HL-60 (cell line): ENCODE data around the gene OVOL1.

Experiments
- DNase-seq, 2 experiments: peaks; one replicate each; pipeline ENCODE4 v3.0.0-alpha.2; 2010 to 2020; ENCODE audit warnings: low read depth in 1 of 2, low spot score in 1 of 2
- H3K27ac ChIP-seq: fragments of 250-450 bp; sonication (Bioruptor Pico); replicated peaks from 2 replicates; pipeline ENCODE4 v1.5.1; 2020; ENCODE audit warnings: mild to moderate bottlenecking, moderate library complexity
- H3K27me3 ChIP-seq: fragments of 250-450 bp; sonication (Bioruptor Pico); 2 replicates; pipeline ENCODE4 v1.5.1; 2021; ENCODE audit warnings: mild to moderate bottlenecking, moderate library complexity; ENCODE audit not compliant: insufficient read depth, poor library complexity, severe bottlenecking
- H3K4me3 ChIP-seq: replicated peaks from 2 replicates; pipeline ENCODE4 v1.5.1; 2011; ENCODE audit warnings: mild to moderate bottlenecking, control low read depth, low read length; ENCODE audit not compliant: insufficient read depth
- CTCF ChIP-seq: IDR thresholded peaks from one replicate; pipeline ENCODE4 v1.5.1; 2011; ENCODE audit warnings: low read length, control low read depth, inconsistent platforms; ENCODE audit not compliant: insufficient read depth
- GABPA ChIP-seq: IDR thresholded peaks from 2 replicates; pipeline ENCODE4 v1.6.1; 2012; ENCODE audit warnings: low read depth
- POLR2AphosphoS5 ChIP-seq: IDR thresholded peaks from 2 replicates; pipeline ENCODE4 v1.6.1; 2012; ENCODE audit warnings: low read depth
- REST ChIP-seq: IDR thresholded peaks from 2 replicates; pipeline ENCODE4 v1.6.1; 2012; ENCODE audit warnings: low read depth; ENCODE audit not compliant: insufficient replicate concordance
- SPI1 ChIP-seq: IDR thresholded peaks from 2 replicates; pipeline ENCODE4 v1.6.1; 2012; ENCODE audit warnings: low read depth, mild to moderate bottlenecking, borderline replicate concordance

OVOL1 gene

GRCh38 chr11:65809496-65809895, 22.6 kb downstream of the OVOL1 start:
- H3K27me3 ChIP-seq = no peaks in the 10 kb centered on the region

DNA sequence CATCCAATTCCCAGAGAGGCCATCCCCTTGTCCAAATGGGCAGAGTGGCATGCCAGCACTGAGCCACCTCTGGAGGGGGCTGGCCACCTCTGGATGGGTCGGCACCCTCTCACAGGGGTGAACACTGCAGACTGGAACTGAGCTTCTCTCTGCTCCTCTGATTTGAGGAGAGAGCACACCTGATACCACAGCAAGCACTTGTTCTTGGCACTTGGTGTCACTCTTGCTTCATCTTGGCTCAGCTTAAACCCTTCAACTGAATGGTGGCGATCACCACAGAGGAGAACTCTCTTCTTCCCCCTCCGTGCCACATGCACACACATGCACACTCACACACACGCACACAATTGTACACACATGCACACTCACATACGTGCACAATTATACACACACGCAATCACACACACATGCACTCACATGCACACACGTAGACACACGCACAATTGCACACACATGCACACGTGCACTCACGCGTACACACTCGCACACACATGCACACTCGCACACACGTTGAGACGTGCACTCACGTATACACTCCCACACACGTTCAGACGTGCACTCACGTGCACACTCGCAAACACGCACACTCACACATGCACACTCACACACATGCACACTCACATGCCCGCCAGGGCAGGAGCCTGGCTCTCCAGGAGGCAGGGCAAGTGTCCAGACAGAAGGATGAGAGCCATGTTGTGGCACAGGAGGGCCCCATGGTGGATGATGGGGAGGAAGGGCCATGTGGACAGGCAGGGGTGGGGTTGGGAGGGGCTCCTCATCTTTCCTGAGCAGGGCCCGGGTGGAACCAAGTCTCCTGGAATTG, 23.4 kb downstream of the OVOL1 start:
- no peak for TF ChIP-seq GABPA
- no peak for TF ChIP-seq SPI1
- no peak for TF ChIP-seq REST
- no peak for TF ChIP-seq POLR2AphosphoS5
- no peak for TF ChIP-seq CTCF
- no peaks in the 10 kb centered on the region for H3K27me3 ChIP-seq
- H3K4me3 ChIP-seq = no peak overlapping the region
- peak in 1 of 2 experiments; percentile 22 for DNase-seq
- H3K27ac ChIP-seq = no peak overlapping the region

More at GRCh38 chr11:65809496-65809895, 22.6 kb downstream of the OVOL1 start:
- no peak for TF ChIP-seq SPI1
- no peak for TF ChIP-seq REST
- no peak for TF ChIP-seq GABPA
- no peak for TF ChIP-seq CTCF
- TF ChIP-seq POLR2AphosphoS5 = no peak
- no peak overlapping the region for H3K4me3 ChIP-seq
- DNase-seq = no peak
- H3K27ac ChIP-seq = no peak overlapping the region

DNA sequence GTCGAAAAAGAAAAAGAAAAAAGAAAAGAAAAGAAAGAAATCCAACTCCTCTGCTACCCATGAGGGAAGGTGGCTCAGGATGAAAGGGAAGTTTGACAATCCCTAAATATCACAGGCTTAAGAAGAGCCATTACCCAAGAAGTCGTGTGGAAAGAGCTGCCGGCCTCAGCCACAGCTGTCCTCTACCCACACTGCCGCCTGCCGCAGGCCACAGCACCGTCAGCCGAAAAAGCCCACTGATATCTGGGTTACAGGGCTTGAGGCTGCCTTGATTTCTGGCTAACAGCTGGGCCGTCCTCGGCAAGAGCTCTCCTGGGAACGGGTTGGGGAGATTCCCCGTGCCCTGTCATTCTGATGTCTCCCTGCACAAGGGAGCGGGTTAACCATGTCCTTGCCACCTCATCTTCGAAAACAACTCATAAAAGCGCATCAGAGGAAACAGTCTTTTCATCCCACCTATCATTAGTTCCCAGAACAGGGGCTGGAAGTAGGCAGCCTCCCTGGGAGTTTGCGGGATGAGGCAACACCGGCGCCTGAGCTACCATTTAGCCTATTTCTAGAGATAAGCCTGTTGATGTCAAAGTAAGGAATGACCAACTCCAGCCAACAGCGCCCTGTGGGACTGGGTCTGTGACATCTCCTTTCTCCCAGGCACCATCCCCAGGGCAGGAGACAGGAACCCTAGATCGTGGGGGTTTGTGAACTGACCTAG, 25.1 kb downstream of the OVOL1 start:
- Histone ChIP-seq H3K4me3 (no peak overlapping the region), H3K27me3 (no peaks in the 10 kb centered on the region), H3K27ac (no peak overlapping the region)
- DNase-seq = peak in 1 of 2 experiments; percentile 55
- TF ChIP-seq SPI1 (no peak), REST (no peak), POLR2AphosphoS5 (no peak), GABPA (no peak), CTCF (no peak)
